ENCODE data around the gene VDR.

The VDR gene

GRCh38 chr12:47941871-47942613, 37.2 kb upstream of the VDR start:
- ChIA-PET CTCF (no interaction called here), POLR2A (ENCODE audit: low non-redundant PET) (no interaction called here)
- TF ChIP-seq CTCF (conservative IDR thresholded peaks at IDR 0.05; ENCODE audit: low read depth) = no peak
- no peak for DNase-seq (ENCODE audit: low spot score)
- no peak overlapping the region for H3K27ac ChIP-seq

GRCh38 chr12:47941475-47941780, 36.6 kb upstream of the VDR start:
- TF ChIP-seq CTCF (conservative IDR thresholded peaks at IDR 0.05; ENCODE audit: low read depth) = no peak

GRCh38 chr12:47940773-47941474, 36.1 kb upstream of the VDR start:
- no peak for TF ChIP-seq CTCF (conservative IDR thresholded peaks at IDR 0.05; ENCODE audit: low read depth)
- ChIA-PET CTCF (interaction anchor here (0.5 kb wide), 1 partner anchor 1259 kb away, joined by 3 read pairs; no protein-coding TSS in a partner anchor), POLR2A (ENCODE audit: low non-redundant PET) (no interaction called here)
- H3K27ac ChIP-seq = no peak overlapping the region
- DNase-seq (ENCODE audit: low spot score) = no peak

More at GRCh38 chr12:47941475-47941780, 36.6 kb upstream of the VDR start:
- no peak overlapping the region for H3K27ac ChIP-seq
- DNase-seq (ENCODE audit: low spot score) = no peak
- POLR2A ChIA-PET (ENCODE audit: low non-redundant PET) = no interaction called here
- CTCF ChIA-PET = no interaction called here

- H3K27ac ChIP-seq = no peak overlapping the region
- no peak for TF ChIP-seq CTCF (conservative IDR thresholded peaks at IDR 0.05; ENCODE audit: low read depth)
- ChIA-PET CTCF (no interaction called here), POLR2A (ENCODE audit: low non-redundant PET) (interaction anchor here (1.4 kb wide), 1 partner anchor 34 kb away, joined by 5 read pairs; the partner anchor contains the start of gene VDR)
- no peak for DNase-seq (ENCODE audit: low spot score)
These were observed 34.3 kb upstream of the VDR start for GRCh38 chr12:47939009-47939601.

- TF ChIP-seq CTCF (conservative IDR thresholded peaks at IDR 0.05; ENCODE audit: low read depth) = no peak
- ChIA-PET POLR2A (ENCODE audit: low non-redundant PET) (interaction anchor here (1.4 kb wide), 1 partner anchor 34 kb away, joined by 5 read pairs; the partner anchor contains the start of gene VDR), CTCF (interaction anchor here (1.3 kb wide), 1 partner anchor 11 kb away, joined by 9 read pairs; no protein-coding TSS in a partner anchor)
- no peak overlapping the region for H3K27ac ChIP-seq
- DNase-seq (ENCODE audit: low spot score) = no peak
These were observed 33.8 kb upstream of the VDR start for GRCh38 chr12:47938594-47938993.

GRCh38 chr12:47938093-47938492, 33.3 kb upstream of the VDR start:
- ChIA-PET POLR2A (ENCODE audit: low non-redundant PET) (interaction anchor here (1.4 kb wide), 1 partner anchor 33 kb away, joined by 5 read pairs; the partner anchor contains the start of gene VDR), CTCF (interaction anchor here (1.3 kb wide), 1 partner anchor 11 kb away, joined by 9 read pairs; no protein-coding TSS in a partner anchor)
- DNase-seq (ENCODE audit: low spot score) = no peak
- TF ChIP-seq CTCF (conservative IDR thresholded peaks at IDR 0.05; ENCODE audit: low read depth) = no peak
- no peak overlapping the region for H3K27ac ChIP-seq
